BLaER1 (cell line): Measurements from ENCODE around the gene PTPRQ.

Experiments used
- H3K27ac ChIP-seq: shearing (Covaris generic); formaldehyde crosslinking; 2 replicates; pipeline ENCODE4 v1.8.1; 2022
- H3K27me3 ChIP-seq: shearing (Covaris generic); formaldehyde crosslinking; 2 replicates; pipeline ENCODE4 v1.8.1; 2022
- H3K36me3 ChIP-seq: shearing (Covaris generic); formaldehyde crosslinking; 2 replicates; pipeline ENCODE4 v1.8.1; 2022
- H3K4me1 ChIP-seq: shearing (Covaris generic); formaldehyde crosslinking; 2 replicates; pipeline ENCODE4 v1.8.1; 2022
- H3K4me2 ChIP-seq: shearing (Covaris generic); formaldehyde crosslinking; 2 replicates; pipeline ENCODE4 v1.8.1; 2022
- H3K4me3 ChIP-seq: shearing (Covaris generic); formaldehyde crosslinking; 2 replicates; pipeline ENCODE4 v1.8.1; 2022
- H3K9ac ChIP-seq: shearing (Covaris generic); formaldehyde crosslinking; 2 replicates; pipeline ENCODE4 v1.8.1; 2022
- H3K9me3 ChIP-seq: shearing (Covaris generic); formaldehyde crosslinking; 2 replicates; pipeline ENCODE4 v1.8.1; 2022
- H4K20me1 ChIP-seq: shearing (Covaris generic); formaldehyde crosslinking; 2 replicates; pipeline ENCODE4 v1.8.1; 2022
- Cebpa-rat ChIP-seq: shearing (Covaris generic); IDR thresholded peaks from 2 replicates; pipeline ENCODE4 v1.8.1; 2022

PTPRQ gene

GRCh38 chr12:80714055-80714454, 270.0 kb downstream of the PTPRQ start:
- no peaks in the 10 kb centered on the region for H3K27me3 ChIP-seq
- H4K20me1 ChIP-seq = no peaks in the 10 kb centered on the region
- 0 out of 2 replicates have a peak, but pooled peaks cover 5% of the 10 kb centered on the region for H3K9me3 ChIP-seq
- H3K4me3 ChIP-seq = no peak overlapping the region
- H3K27ac ChIP-seq = no peak overlapping the region
- no peaks in the 10 kb centered on the region for H3K36me3 ChIP-seq
- H3K4me2 ChIP-seq = no peak overlapping the region
- H3K9ac ChIP-seq = no peak overlapping the region
- H3K4me1 ChIP-seq = no peaks in the 10 kb centered on the region
- TF ChIP-seq Cebpa-rat = no peak

GRCh38 chr12:80714846-80715245, 270.8 kb downstream of the PTPRQ start:
- Histone ChIP-seq H3K27ac (no peak overlapping the region), H3K9me3 (0 out of 2 replicates have a peak, but pooled peaks cover 5% of the 10 kb centered on the region), H3K4me3 (no peak overlapping the region), H3K4me1 (no peaks in the 10 kb centered on the region), H3K9ac (no peak overlapping the region), H4K20me1 (no peaks in the 10 kb centered on the region), H3K4me2 (no peak overlapping the region), H3K27me3 (no peaks in the 10 kb centered on the region), H3K36me3 (no peaks in the 10 kb centered on the region)
- TF ChIP-seq Cebpa-rat = no peak

GRCh38 chr12:80715713-80716249, 271.7 kb downstream of the PTPRQ start:
- H3K4me2 ChIP-seq = no peak overlapping the region
- no peak overlapping the region for H3K4me3 ChIP-seq
- H4K20me1 ChIP-seq = no peaks in the 10 kb centered on the region
- H3K9ac ChIP-seq = no peak overlapping the region
- H3K27ac ChIP-seq = no peak overlapping the region
- no peaks in the 10 kb centered on the region for H3K4me1 ChIP-seq
- H3K27me3 ChIP-seq = no peaks in the 10 kb centered on the region
- no peaks in the 10 kb centered on the region for H3K36me3 ChIP-seq
- 0 out of 2 replicates have a peak, but pooled peaks cover 5% of the 10 kb centered on the region for H3K9me3 ChIP-seq
- no peak for TF ChIP-seq Cebpa-rat

- H3K27me3 ChIP-seq = no peaks in the 10 kb centered on the region
- TF ChIP-seq Cebpa-rat = no peak
- no peak within 1 kb of the TSS for H3K9ac ChIP-seq
- no peak within 1 kb of the TSS for H3K27ac ChIP-seq
- H3K4me1 ChIP-seq = no peaks in the 10 kb centered on the region
- H3K4me3 ChIP-seq = no peak within 1 kb of the TSS
- H4K20me1 ChIP-seq = no peaks in the 10 kb centered on the region
- H3K36me3 ChIP-seq = no peaks in the 10 kb centered on the region
- H3K4me2 ChIP-seq = no peak within 1 kb of the TSS
- H3K9me3 ChIP-seq = 0 out of 2 replicates have a peak, but pooled peaks cover 5% of the 10 kb centered on the region
Measured at GRCh38 chr12:80716696-80717469, 272.8 kb downstream of the PTPRQ start, which contains the start of gene MYF5. MYF5 (plus strand) TSS chr12:80716912; CDS start chr12:80717064, 152 bp downstream.

GRCh38 chr12:80717856-80718255, 273.8 kb downstream of the PTPRQ start:
- Histone ChIP-seq H3K36me3 (no peaks in the 10 kb centered on the region), H3K4me2 (no peak overlapping the region), H3K27me3 (no peaks in the 10 kb centered on the region), H3K9ac (no peak overlapping the region), H3K9me3 (0 out of 2 replicates have a peak, but pooled peaks cover 5% of the 10 kb centered on the region), H3K4me1 (no peaks in the 10 kb centered on the region), H4K20me1 (no peaks in the 10 kb centered on the region), H3K4me3 (no peak overlapping the region), H3K27ac (no peak overlapping the region)
- no peak for TF ChIP-seq Cebpa-rat

GRCh38 chr12:80720516-80720915, 276.5 kb downstream of the PTPRQ start:
- Histone ChIP-seq H3K27me3 (no peaks in the 10 kb centered on the region), H3K9ac (no peak overlapping the region), H3K4me1 (no peaks in the 10 kb centered on the region), H4K20me1 (no peaks in the 10 kb centered on the region), H3K36me3 (no peaks in the 10 kb centered on the region), H3K4me3 (no peak overlapping the region), H3K4me2 (no peak overlapping the region), H3K27ac (no peak overlapping the region), H3K9me3 (0 out of 2 replicates have a peak, but pooled peaks cover 5% of the 10 kb centered on the region)
- TF ChIP-seq Cebpa-rat = no peak

- H3K36me3 ChIP-seq = no peaks in the 10 kb centered on the region
- H3K9me3 ChIP-seq = 0 out of 2 replicates have a peak, but pooled peaks cover 5% of the 10 kb centered on the region
- no peak overlapping the region for H3K4me3 ChIP-seq
- no peaks in the 10 kb centered on the region for H3K27me3 ChIP-seq
- no peak overlapping the region for H3K9ac ChIP-seq
- H3K27ac ChIP-seq = no peak overlapping the region
- H3K4me2 ChIP-seq = no peak overlapping the region
- no peaks in the 10 kb centered on the region for H3K4me1 ChIP-seq
- no peaks in the 10 kb centered on the region for H4K20me1 ChIP-seq
- no peak for TF ChIP-seq Cebpa-rat
Measured at GRCh38 chr12:80721326-80721725, 277.3 kb downstream of the PTPRQ start.
